ENCODE measurements around the gene VMP1. TPM values are rescaled to one million over a fixed set of nuclear protein-coding genes. Genes with fewer than 3 reads are reported as not detected.

The VMP1 gene
- total and polyA plus RNA-seq, 2 of the 13 experiments (the other 11 are each of a cell fraction or from before 2014, with no cell fraction given), result 186 to 271 TPM

DNA sequence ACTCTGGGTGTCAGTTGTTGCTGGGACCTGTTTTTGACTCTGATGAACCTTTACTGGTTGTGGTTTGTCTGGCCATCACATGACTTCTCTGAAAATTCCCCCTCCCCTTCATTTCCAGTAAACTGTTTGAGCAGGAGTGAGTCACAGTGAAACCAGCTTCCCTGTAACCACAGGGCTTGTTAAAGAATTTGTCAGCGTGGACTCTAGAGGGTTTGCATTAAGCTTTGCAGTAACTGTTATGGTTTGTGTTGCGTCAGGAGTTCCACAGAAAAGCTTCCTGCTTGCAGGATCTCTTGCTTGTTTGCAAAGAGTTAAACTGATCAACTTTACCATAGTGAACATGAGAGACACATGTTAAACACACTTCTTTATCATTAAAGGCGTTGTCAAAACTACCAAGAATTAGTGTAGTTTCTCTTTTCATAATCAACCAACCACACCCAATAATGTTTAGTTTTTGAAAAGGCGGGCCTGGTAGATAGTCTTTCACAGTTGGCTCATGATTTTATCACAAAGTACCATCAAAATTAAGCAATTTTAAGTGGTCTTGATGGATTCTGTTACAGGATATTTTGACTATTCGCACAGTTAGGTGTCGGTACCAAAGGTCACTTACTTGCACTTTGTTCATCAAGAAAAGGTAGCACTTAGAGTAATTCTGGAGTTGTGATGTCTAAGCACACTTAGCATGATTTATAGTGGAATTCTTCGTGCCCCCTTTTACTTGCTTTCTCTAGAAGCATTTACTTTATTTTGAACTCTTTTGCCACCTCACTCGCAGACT is 79.3 kb downstream of the VMP1 start (continued):
- TF ChIP-seq THAP11 (CRISPR knock-in tag; IDR thresholded peaks at IDR 0.05) (peak; percentile 87), RNF2 (conservative IDR thresholded peaks at IDR 0.05; ENCODE audit: low read depth) (no peak), PHF20 (CRISPR knock-in tag; IDR thresholded peaks at IDR 0.05) (no peak), JUND (CRISPR knock-in tag; IDR thresholded peaks at IDR 0.05) (peak; percentile 98), MBNL3 (CRISPR knock-in tag; conservative IDR thresholded peaks at IDR 0.05) (no peak), ZNF33A (CRISPR knock-in tag; IDR thresholded peaks at IDR 0.05; ENCODE audit: borderline replicate concordance) (peak; percentile 59; the same call in 1 of the 2 replicates), SMAD1 (CRISPR knock-in tag; IDR thresholded peaks at IDR 0.05; ENCODE audit: borderline replicate concordance, low read depth) (no peak), CEBPB (IDR thresholded peaks at IDR 0.05; ENCODE audit: borderline replicate concordance, low read depth, low read length) (peak; percentile 96), JUN (CRISPR knock-in tag; IDR thresholded peaks at IDR 0.05) (peak; percentile 99), FOXK2 (IDR thresholded peaks at IDR 0.05) (peak; percentile 67), ZBTB20 (CRISPR knock-in tag; IDR thresholded peaks at IDR 0.05; ENCODE audit: borderline replicate concordance, low read depth) (peak; percentile 87; the same call in 1 of the 2 replicates), FOXM1 (CRISPR knock-in tag; IDR thresholded peaks at IDR 0.05) (no peak), KLF13 (CRISPR knock-in tag; IDR thresholded peaks at IDR 0.05) (no peak), ZFP1 (CRISPR knock-in tag; IDR thresholded peaks at IDR 0.05) (peak; percentile 97), CHD4 (IDR thresholded peaks at IDR 0.05; ENCODE audit: borderline replicate concordance, low read length) (peak; percentile 86), ZNF256 (CRISPR knock-in tag; conservative IDR thresholded peaks at IDR 0.05) (0 out of 2 replicates have a peak, but pooled peaks have one; percentile 52), ZNF749 (CRISPR knock-in tag; IDR thresholded peaks at IDR 0.05; ENCODE audit: borderline replicate concordance) (peak; percentile 90; the same call in 1 of the 2 replicates), RAD21 (CRISPR knock-in tag; IDR thresholded peaks at IDR 0.05) (no peak), ZFP37 (CRISPR knock-in tag; IDR thresholded peaks at IDR 0.05; ENCODE audit: borderline replicate concordance) (peak; percentile 93), ZBTB7B (CRISPR knock-in tag; IDR thresholded peaks at IDR 0.05) (peak; percentile 92; the same call in 1 of the 2 replicates)
- TF ChIP-seq, protein P1, sequence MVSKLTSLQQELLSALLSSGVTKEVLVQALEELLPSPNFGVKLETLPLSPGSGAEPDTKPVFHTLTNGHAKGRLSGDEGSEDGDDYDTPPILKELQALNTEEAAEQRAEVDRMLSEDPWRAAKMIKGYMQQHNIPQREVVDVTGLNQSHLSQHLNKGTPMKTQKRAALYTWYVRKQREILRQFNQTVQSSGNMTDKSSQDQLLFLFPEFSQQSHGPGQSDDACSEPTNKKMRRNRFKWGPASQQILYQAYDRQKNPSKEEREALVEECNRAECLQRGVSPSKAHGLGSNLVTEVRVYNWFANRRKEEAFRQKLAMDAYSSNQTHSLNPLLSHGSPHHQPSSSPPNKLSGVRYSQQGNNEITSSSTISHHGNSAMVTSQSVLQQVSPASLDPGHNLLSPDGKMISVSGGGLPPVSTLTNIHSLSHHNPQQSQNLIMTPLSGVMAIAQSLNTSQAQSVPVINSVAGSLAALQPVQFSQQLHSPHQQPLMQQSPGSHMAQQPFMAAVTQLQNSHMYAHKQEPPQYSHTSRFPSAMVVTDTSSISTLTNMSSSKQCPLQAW (CRISPR knock-in tag; IDR thresholded peaks at IDR 0.05), result peak; percentile 97
- TF ChIP-seq, protein P2, sequence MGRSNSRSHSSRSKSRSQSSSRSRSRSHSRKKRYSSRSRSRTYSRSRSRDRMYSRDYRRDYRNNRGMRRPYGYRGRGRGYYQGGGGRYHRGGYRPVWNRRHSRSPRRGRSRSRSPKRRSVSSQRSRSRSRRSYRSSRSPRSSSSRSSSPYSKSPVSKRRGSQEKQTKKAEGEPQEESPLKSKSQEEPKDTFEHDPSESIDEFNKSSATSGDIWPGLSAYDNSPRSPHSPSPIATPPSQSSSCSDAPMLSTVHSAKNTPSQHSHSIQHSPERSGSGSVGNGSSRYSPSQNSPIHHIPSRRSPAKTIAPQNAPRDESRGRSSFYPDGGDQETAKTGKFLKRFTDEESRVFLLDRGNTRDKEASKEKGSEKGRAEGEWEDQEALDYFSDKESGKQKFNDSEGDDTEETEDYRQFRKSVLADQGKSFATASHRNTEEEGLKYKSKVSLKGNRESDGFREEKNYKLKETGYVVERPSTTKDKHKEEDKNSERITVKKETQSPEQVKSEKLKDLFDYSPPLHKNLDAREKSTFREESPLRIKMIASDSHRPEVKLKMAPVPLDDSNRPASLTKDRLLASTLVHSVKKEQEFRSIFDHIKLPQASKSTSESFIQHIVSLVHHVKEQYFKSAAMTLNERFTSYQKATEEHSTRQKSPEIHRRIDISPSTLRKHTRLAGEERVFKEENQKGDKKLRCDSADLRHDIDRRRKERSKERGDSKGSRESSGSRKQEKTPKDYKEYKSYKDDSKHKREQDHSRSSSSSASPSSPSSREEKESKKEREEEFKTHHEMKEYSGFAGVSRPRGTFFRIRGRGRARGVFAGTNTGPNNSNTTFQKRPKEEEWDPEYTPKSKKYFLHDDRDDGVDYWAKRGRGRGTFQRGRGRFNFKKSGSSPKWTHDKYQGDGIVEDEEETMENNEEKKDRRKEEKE (IDR thresholded peaks at IDR 0.05), result no peak
- TF ChIP-seq, protein P3, sequence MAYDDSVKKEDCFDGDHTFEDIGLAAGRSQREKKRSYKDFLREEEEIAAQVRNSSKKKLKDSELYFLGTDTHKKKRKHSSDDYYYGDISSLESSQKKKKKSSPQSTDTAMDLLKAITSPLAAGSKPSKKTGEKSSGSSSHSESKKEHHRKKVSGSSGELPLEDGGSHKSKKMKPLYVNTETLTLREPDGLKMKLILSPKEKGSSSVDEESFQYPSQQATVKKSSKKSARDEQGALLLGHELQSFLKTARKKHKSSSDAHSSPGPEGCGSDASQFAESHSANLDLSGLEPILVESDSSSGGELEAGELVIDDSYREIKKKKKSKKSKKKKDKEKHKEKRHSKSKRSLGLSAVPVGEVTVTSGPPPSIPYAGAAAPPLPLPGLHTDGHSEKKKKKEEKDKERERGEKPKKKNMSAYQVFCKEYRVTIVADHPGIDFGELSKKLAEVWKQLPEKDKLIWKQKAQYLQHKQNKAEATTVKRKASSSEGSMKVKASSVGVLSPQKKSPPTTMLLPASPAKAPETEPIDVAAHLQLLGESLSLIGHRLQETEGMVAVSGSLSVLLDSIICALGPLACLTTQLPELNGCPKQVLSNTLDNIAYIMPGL (CRISPR knock-in tag; IDR thresholded peaks at IDR 0.05; ENCODE audit: borderline replicate concordance in 1 of 2, low read depth in 1 of 2), result peak; percentile 76 to 85; a peak in 3 of 4 replicates
- TF ChIP-seq, protein P4, sequence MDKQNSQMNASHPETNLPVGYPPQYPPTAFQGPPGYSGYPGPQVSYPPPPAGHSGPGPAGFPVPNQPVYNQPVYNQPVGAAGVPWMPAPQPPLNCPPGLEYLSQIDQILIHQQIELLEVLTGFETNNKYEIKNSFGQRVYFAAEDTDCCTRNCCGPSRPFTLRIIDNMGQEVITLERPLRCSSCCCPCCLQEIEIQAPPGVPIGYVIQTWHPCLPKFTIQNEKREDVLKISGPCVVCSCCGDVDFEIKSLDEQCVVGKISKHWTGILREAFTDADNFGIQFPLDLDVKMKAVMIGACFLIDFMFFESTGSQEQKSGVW (CRISPR knock-in tag; IDR thresholded peaks at IDR 0.05; ENCODE audit: borderline replicate concordance), result no peak
